GM12874 (cell line): ENCODE results near the gene CLK1.

Source experiments
- TF ChIP-seq, protein P1 (sequence below): IDR thresholded peaks from 2 replicates; pipeline ENCODE4 v1.5.1; 2011; ENCODE audit warnings: low read depth, mild to moderate bottlenecking, control low read depth, low read length, moderate library complexity; ENCODE audit not compliant: insufficient read depth

Gene CLK1

DNA sequence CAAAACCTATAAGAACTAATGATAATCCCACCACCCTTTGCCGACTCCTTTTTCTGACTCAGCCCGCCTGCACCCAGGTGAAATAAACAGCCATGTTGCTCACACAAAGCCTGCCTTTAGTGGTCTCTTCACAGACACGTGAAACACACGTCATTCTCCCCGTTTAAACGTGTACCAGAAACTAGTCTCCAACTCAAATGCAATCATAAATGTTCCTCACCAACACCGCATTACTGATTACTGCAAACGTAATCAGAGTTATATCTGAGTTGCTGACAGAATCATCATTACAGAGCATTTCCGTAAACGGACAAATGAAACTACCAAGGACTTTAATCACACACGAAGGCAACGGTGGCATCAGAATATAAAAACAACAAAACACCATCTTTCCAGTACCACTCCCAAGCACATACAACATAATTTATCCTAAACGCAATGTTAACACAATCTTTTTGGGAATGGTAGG, 1.9 kb downstream of the CLK1 start:
- TF ChIP-seq, protein P1, sequence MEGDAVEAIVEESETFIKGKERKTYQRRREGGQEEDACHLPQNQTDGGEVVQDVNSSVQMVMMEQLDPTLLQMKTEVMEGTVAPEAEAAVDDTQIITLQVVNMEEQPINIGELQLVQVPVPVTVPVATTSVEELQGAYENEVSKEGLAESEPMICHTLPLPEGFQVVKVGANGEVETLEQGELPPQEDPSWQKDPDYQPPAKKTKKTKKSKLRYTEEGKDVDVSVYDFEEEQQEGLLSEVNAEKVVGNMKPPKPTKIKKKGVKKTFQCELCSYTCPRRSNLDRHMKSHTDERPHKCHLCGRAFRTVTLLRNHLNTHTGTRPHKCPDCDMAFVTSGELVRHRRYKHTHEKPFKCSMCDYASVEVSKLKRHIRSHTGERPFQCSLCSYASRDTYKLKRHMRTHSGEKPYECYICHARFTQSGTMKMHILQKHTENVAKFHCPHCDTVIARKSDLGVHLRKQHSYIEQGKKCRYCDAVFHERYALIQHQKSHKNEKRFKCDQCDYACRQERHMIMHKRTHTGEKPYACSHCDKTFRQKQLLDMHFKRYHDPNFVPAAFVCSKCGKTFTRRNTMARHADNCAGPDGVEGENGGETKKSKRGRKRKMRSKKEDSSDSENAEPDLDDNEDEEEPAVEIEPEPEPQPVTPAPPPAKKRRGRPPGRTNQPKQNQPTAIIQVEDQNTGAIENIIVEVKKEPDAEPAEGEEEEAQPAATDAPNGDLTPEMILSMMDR = no peak

DNA sequence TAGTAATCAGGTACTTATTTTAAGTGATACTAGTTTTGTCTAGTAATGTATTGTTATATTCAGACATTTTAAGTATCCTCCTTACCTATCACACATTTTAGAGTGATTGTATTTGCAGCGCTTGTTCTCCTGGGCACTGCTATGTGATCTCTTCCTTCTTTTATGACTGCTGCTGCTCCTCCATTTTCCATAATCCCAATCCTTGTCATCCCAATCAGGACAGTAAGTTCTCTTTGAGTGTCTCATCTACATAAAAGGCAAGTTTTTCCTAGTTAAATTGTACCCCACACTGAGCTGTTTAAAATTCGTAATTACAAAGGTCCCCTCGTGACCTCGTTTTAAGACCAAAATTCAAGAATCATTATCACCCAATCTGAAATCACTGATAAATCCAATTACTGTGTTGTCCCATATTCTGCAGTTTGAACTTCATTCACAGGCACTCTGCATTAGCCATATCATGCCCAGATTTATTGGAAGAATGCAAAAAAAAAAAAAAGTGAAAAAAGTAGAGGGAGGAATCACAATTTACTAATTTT, 2.8 kb downstream of the CLK1 start:
- TF ChIP-seq, protein P1 = no peak

GRCh38 chr2:200860092-200860795, 4.2 kb downstream of the CLK1 start:
- TF ChIP-seq, protein P1 = no peak

GRCh38 chr2:200856806-200857205, 7.7 kb downstream of the CLK1 start:
- TF ChIP-seq, protein P1 = no peak

- TF ChIP-seq, protein P1 = no peak
Measured at GRCh38 chr2:200852605-200853004, 11.9 kb downstream of the CLK1 start.

DNA sequence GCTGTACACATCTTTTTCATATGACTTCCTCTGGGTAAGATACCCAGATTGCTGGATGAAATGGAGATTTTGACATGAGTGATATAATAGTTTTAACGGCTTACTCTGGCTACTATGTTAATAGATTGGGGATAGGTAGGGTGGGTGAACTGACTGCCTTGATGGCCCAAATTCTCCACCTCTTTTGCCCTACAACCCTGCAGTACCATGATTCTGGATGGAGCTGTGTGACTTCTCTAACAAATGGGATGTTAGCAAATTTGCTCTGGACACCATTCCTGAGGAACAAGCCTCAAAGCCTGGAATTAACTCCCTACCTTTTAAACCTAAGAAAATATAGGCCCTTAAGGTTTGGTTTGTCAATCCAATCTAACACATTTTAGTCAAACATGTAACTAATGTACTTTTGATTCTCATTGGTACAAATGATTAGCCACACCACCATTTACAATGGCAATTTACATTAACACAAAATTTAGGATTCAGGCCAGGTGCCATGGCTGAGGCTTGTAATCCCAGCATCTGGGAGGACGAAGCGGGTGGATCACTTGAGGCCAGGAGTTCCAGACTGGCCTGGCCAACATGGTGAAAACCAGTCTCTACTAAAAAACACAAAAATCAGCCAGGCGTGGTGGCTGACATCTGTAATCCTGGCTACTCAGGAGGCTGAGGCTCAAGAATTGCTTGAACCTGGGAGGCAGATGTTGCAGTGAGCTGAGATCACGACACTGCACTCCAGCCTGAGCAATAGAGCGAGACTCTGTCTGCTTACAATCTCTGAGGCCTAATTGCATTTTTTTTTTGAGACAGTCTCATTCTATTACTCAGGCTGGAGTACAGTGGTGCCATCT, 12.8 kb downstream of the CLK1 start:
- TF ChIP-seq, protein P1 = no peak
